SK-N-SH (cell line): ENCODE measurements around the gene EPHA6. TPM values are rescaled to one million over a fixed set of nuclear protein-coding genes. Genes with fewer than 3 reads are reported as not detected.

Experiments
- CTCF ChIA-PET: fragments of 300-600, 350-600 bp; formaldehyde crosslinking; extraction: SDS; loops from one replicate; lab custom pipeline; 2021; lab: Yijun Ruan, JAX
- POLR2A ChIA-PET: fragments of 350-600 bp; sonication (Branson Sonifier 250); formaldehyde crosslinking; extraction: SDS; loops from one replicate; lab custom pipeline; 2020; ENCODE audit warnings: antibody characterized with exemption, inconsistent platforms; lab: Yijun Ruan, JAX
- DNase-seq: peaks from one replicate; pipeline ENCODE4 v3.0.0; 2012
- H2AFZ ChIP-seq: fragments of 200-600 bp; sonication (generic); 2 replicates; pipeline ENCODE4 v1.8.1; 2016; ENCODE audit warnings: antibody characterized with exemption, mild to moderate bottlenecking, low read depth
- H3F3A ChIP-seq: fragments of 200-600 bp; sonication (generic); replicated peaks from 2 replicates; pipeline ENCODE3; 2016; ENCODE audit warnings: antibody characterized with exemption, mild to moderate bottlenecking; ENCODE audit not compliant: insufficient read depth
- H3K27ac ChIP-seq, 2 experiments: fragments of 200-500 bp in 1 of 2; fragments of 200-600 bp in 1 of 2; sonication (Bioruptor generic) in 1 of 2; sonication (generic), shearing (Covaris generic) in 1 of 2; 2 replicates each; pipeline versions ENCODE4 v1.5.1 to v1.6.1; 2014 to 2016; ENCODE audit warnings: low read depth in 2 of 2, inconsistent platforms in 1 of 2, low read length in 1 of 2, mild to moderate bottlenecking in 1 of 2, mixed read lengths in 1 of 2
- H3K27me3 ChIP-seq: fragments of 200-600 bp; sonication (generic), shearing (Covaris generic); 2 replicates; pipeline ENCODE4 v1.6.1; 2016; ENCODE audit warnings: mixed run types; ENCODE audit not compliant: insufficient read depth
- H3K36me3 ChIP-seq, 2 experiments: fragments of 200-500 bp in 1 of 2; fragments of 200-600 bp in 1 of 2; sonication (Bioruptor generic) in 1 of 2; sonication (generic) in 1 of 2; replicated peaks in 1 of 2; 2 replicates each; pipeline versions ENCODE3 to v1.5.1; 2014 to 2016; ENCODE audit warnings: low read length in 1 of 2, mild to moderate bottlenecking in 1 of 2; ENCODE audit not compliant: insufficient read depth in 2 of 2, control insufficient read depth in 1 of 2
- H3K4me1 ChIP-seq, 2 experiments: fragments of 200-500 bp in 1 of 2; fragments of 200-600 bp in 1 of 2; sonication (Bioruptor generic) in 1 of 2; sonication (generic), shearing (Covaris generic) in 1 of 2; 2 replicates each; pipeline versions ENCODE4 v1.5.1 to v1.6.1; 2014 to 2016; ENCODE audit warnings: low read depth in 1 of 2, low read length in 1 of 2, mixed run types in 1 of 2; ENCODE audit not compliant: insufficient read depth in 2 of 2, control insufficient read depth in 1 of 2
- H3K4me2 ChIP-seq: fragments of 200-600 bp; sonication (generic), shearing (Covaris generic); 2 replicates; pipeline ENCODE4 v1.6.1; 2017; ENCODE audit warnings: mixed run types
- H3K4me3 ChIP-seq, 2 experiments: fragments of 200-500 bp in 1 of 2; fragments of 200-600 bp in 1 of 2; sonication (Bioruptor generic) in 1 of 2; sonication (generic), shearing (Covaris generic) in 1 of 2; 2 replicates each; pipeline versions ENCODE4 v1.5.1 to v1.8.1; 2014 to 2016; ENCODE audit warnings: low read depth in 2 of 2, inconsistent platforms in 1 of 2, low read length in 1 of 2, mild to moderate bottlenecking in 1 of 2, mixed read lengths in 1 of 2, moderate library complexity in 1 of 2
- H3K79me2 ChIP-seq: fragments of 200-600 bp; sonication (generic); 2 replicates; pipeline ENCODE4 v1.8.1; 2017; ENCODE audit warnings: mild to moderate bottlenecking; ENCODE audit not compliant: insufficient read depth
- H3K9ac ChIP-seq: fragments of 200-600 bp; sonication (generic); 2 replicates; pipeline ENCODE4 v1.6.1; 2017; ENCODE audit warnings: mixed run types
- H3K9me2 ChIP-seq: fragments of 200-600 bp; sonication (generic); 2 replicates; pipeline ENCODE4 v1.6.1; 2017; ENCODE audit warnings: mixed run types
- H3K9me3 ChIP-seq: fragments of 200-600 bp; sonication (generic); 2 replicates; pipeline ENCODE4 v1.6.1; 2017; ENCODE audit warnings: mixed run types, mild to moderate bottlenecking, moderate library complexity
- H4K20me1 ChIP-seq: fragments of 200-600 bp; sonication (generic); 2 replicates; pipeline ENCODE4 v1.6.1; 2017; ENCODE audit warnings: mild to moderate bottlenecking, mixed run types; ENCODE audit not compliant: insufficient read depth
- CHD2 ChIP-seq: fragments of 150-350 bp; IDR thresholded peaks from 2 replicates; pipeline ENCODE4 v1.6.1; 2018; ENCODE audit warnings: low read length; ENCODE audit not compliant: partially characterized antibody
- CTCF ChIP-seq: fragments of 200-600 bp; sonication (generic); IDR thresholded peaks from 2 replicates; pipeline ENCODE4 v1.6.1; 2017; ENCODE audit warnings: antibody characterized with exemption, mild to moderate bottlenecking, moderate library complexity
- ELF1 ChIP-seq: IDR thresholded peaks from 2 replicates; pipeline ENCODE4 v1.4.0; 2012
- EP300 ChIP-seq, 2 experiments: IDR thresholded peaks; 2 replicates each; pipeline versions ENCODE4 v1.4.0 to v1.6.1; 2012; ENCODE audit warnings: borderline replicate concordance in 1 of 2, low read depth in 1 of 2, low read length in 1 of 2
- FOSL2 ChIP-seq: IDR thresholded peaks from 2 replicates; pipeline ENCODE4 v1.4.0; 2012; ENCODE audit warnings: low read depth, mild to moderate bottlenecking, moderate library complexity, borderline replicate concordance
- FOXM1 ChIP-seq: IDR thresholded peaks from 2 replicates; pipeline ENCODE4 v1.4.0; 2012; ENCODE audit warnings: low read depth, mild to moderate bottlenecking
- MEF2A ChIP-seq: IDR thresholded peaks from 2 replicates; pipeline ENCODE4 v1.4.0; 2012; ENCODE audit warnings: low read depth, borderline replicate concordance
- NFIC ChIP-seq: IDR thresholded peaks from 2 replicates; pipeline ENCODE4 v1.4.0; 2012; ENCODE audit warnings: borderline replicate concordance
- RAD21 ChIP-seq: IDR thresholded peaks from 2 replicates; pipeline ENCODE4 v1.6.1; 2012; ENCODE audit warnings: mild to moderate bottlenecking, low read length
- RCOR1 ChIP-seq: fragments of 150-350 bp; IDR thresholded peaks from 2 replicates; pipeline ENCODE4 v1.6.1; 2017; ENCODE audit warnings: antibody characterized with exemption, low read length
- REST ChIP-seq: IDR thresholded peaks from 2 replicates; pipeline ENCODE4 v1.6.1; 2012; ENCODE audit warnings: mild to moderate bottlenecking, low read depth, low read length, moderate library complexity
- RXRA ChIP-seq: IDR thresholded peaks from 2 replicates; pipeline ENCODE4 v1.4.0; 2012; ENCODE audit warnings: low read depth, mild to moderate bottlenecking, borderline replicate concordance
- TAF1 ChIP-seq: IDR thresholded peaks from 2 replicates; pipeline ENCODE4 v1.6.1; 2012; ENCODE audit warnings: low read depth, mild to moderate bottlenecking, low read length, moderate library complexity, borderline replicate concordance
- TCF12 ChIP-seq: IDR thresholded peaks from 2 replicates; pipeline ENCODE4 v1.4.0; 2012
- USF1 ChIP-seq: IDR thresholded peaks from 2 replicates; pipeline ENCODE4 v1.4.0; 2012; ENCODE audit warnings: low read depth, borderline replicate concordance
- USF2 ChIP-seq: fragments of 150-350 bp; IDR thresholded peaks from 2 replicates; pipeline ENCODE4 v1.6.1; 2017; ENCODE audit warnings: antibody characterized with exemption, low read length, low read depth, borderline replicate concordance
- WGBS: methylation state at CpG from one replicate; pipeline ENCODE4 v1.1.6; 2017; ENCODE audit warnings: low lambda C conversion rate; 5-methylcytosine and 5-hydroxymethylcytosine counted together
- polyA plus RNA-seq, 3 experiments: library from polyadenylated mRNA; depleted of rRNA; stranded (reverse); fragments of >200 nt; gene quantifications; 2 replicates each; pipeline ENCODE4 v1.2.3, GENCODE V29; 2012

The EPHA6 gene
- polyA plus RNA-seq, 1 of the 3 experiments (the other 2 are of a cell fraction), result not detected

- no peak for TF ChIP-seq FOSL2
- TF ChIP-seq MEF2A, result no peak
- no peak for TF ChIP-seq ELF1
- TF ChIP-seq TAF1, result no peak
- no peak for TF ChIP-seq TCF12
- no peak for TF ChIP-seq CTCF
- TF ChIP-seq NFIC, result no peak
- no peak for TF ChIP-seq EP300 (IDR thresholded peaks at IDR 0.05; ENCODE audit: borderline replicate concordance in 1 of 2, low read depth in 1 of 2, low read length in 1 of 2)
These were observed 897.3 kb downstream of the EPHA6 start (continued) for GRCh38 chr3:97711654-97712053.

- CTCF ChIA-PET, result interaction anchor here (1.8 kb wide), 1 partner anchor 310 kb away, joined by 6 read pairs; no protein-coding TSS in a partner anchor
These were observed 898.5 kb downstream of the EPHA6 start for GRCh38 chr3:97712919-97713318.

More at GRCh38 chr3:97712919-97713318, 898.5 kb downstream of the EPHA6 start:
- no peak for DNase-seq
- H3K9ac ChIP-seq, result no peak overlapping the region
- peak overlapping the region in 1 of 2 experiments; percentile 89; a peak in 2 of 4 replicates for H3K27ac ChIP-seq
- H3K36me3 ChIP-seq, result no peaks in the 10 kb centered on the region
- H3K4me3 ChIP-seq, result no peak overlapping the region
- no peaks in the 10 kb centered on the region for H3K9me2 ChIP-seq
- no peaks in the 10 kb centered on the region for H3F3A ChIP-seq
- POLR2A ChIA-PET, result no interaction called here
- no peaks in the 10 kb centered on the region for H4K20me1 ChIP-seq
- no peak overlapping the region for H2AFZ ChIP-seq
- no peak for TF ChIP-seq EP300 (IDR thresholded peaks at IDR 0.05; ENCODE audit: borderline replicate concordance in 1 of 2, low read depth in 1 of 2, low read length in 1 of 2)
- no peak for TF ChIP-seq RAD21
- TF ChIP-seq ELF1, result no peak
- TF ChIP-seq USF2, result no peak
- no peak for TF ChIP-seq FOXM1
- no peak for TF ChIP-seq CHD2
- TF ChIP-seq RXRA, result no peak
- TF ChIP-seq USF1, result no peak
- no peak for TF ChIP-seq RCOR1
- TF ChIP-seq REST, result no peak
- H3K4me2 ChIP-seq, result no peak overlapping the region
- no peaks in the 10 kb centered on the region for H3K79me2 ChIP-seq
- H3K9me3 ChIP-seq, result no peaks in the 10 kb centered on the region
- WGBS, result 10% methylated on average over 3 of the region's 3 CpGs
- peaks cover 0 to 20% of the 10 kb centered on the region in 2 experiments; a peak in 2 of 4 replicates for H3K4me1 ChIP-seq
- H3K27me3 ChIP-seq, result no peaks in the 10 kb centered on the region
